Retinal pigment epithelial cell (primary cell): ENCODE data around the gene C5orf22.

Experiments
- DNase-seq: peaks from one replicate; pipeline ENCODE4 v3.0.0-alpha.2; 2010; ENCODE audit warnings: low read depth
- H3K4me3 ChIP-seq: 2 replicates; pipeline ENCODE4 v1.5.1; 2011; ENCODE audit warnings: mild to moderate bottlenecking, low read length, control low read depth, moderate library complexity
- CTCF ChIP-seq: conservative IDR thresholded peaks from 2 replicates; pipeline ENCODE4 v1.5.1; 2011; ENCODE audit warnings: low read depth, low read length, control low read depth, inconsistent platforms

The C5orf22 gene

GRCh38 chr5:31496301-31496700 lies 35.8 kb upstream of the C5orf22 start:
- DNase-seq = no peak
- TF ChIP-seq CTCF = no peak
- H3K4me3 ChIP-seq = no peak overlapping the region

GRCh38 chr5:31496891-31497290 lies 35.2 kb upstream of the C5orf22 start:
- no peak for TF ChIP-seq CTCF
- DNase-seq = no peak
- H3K4me3 ChIP-seq = no peak overlapping the region

- no peak for TF ChIP-seq CTCF
- no peak for DNase-seq
- no peak overlapping the region for H3K4me3 ChIP-seq
These were observed 31.8 kb upstream of the C5orf22 start for GRCh38 chr5:31500256-31500655.

GRCh38 chr5:31502506-31502905 lies 29.6 kb upstream of the C5orf22 start:
- TF ChIP-seq CTCF = no peak

GRCh38 chr5:31504529-31504928 lies 27.6 kb upstream of the C5orf22 start:
- DNase-seq = no peak
- no peak for TF ChIP-seq CTCF
- no peak overlapping the region for H3K4me3 ChIP-seq

More at GRCh38 chr5:31502506-31502905, 29.6 kb upstream of the C5orf22 start:
- DNase-seq = no peak
- H3K4me3 ChIP-seq = no peak overlapping the region

- TF ChIP-seq CTCF = no peak
These were observed 20.8 kb upstream of the C5orf22 start for GRCh38 chr5:31511305-31511704.

GRCh38 chr5:31516802-31517201 lies 15.3 kb upstream of the C5orf22 start:
- DNase-seq = no peak
- no peak overlapping the region for H3K4me3 ChIP-seq
- TF ChIP-seq CTCF = no peak

More at GRCh38 chr5:31511305-31511704, 20.8 kb upstream of the C5orf22 start:
- no peak overlapping the region for H3K4me3 ChIP-seq
- DNase-seq = no peak
